BLaER1 (cell line): Measurements from ENCODE around the gene SLC22A4.

Experiments used
- H3K27ac ChIP-seq: shearing (Covaris generic); formaldehyde crosslinking; 2 replicates; pipeline ENCODE4 v1.8.1; 2022
- H3K27me3 ChIP-seq: shearing (Covaris generic); formaldehyde crosslinking; 2 replicates; pipeline ENCODE4 v1.8.1; 2022
- H3K36me3 ChIP-seq: shearing (Covaris generic); formaldehyde crosslinking; 2 replicates; pipeline ENCODE4 v1.8.1; 2022
- H3K4me1 ChIP-seq: shearing (Covaris generic); formaldehyde crosslinking; 2 replicates; pipeline ENCODE4 v1.8.1; 2022
- H3K4me2 ChIP-seq: shearing (Covaris generic); formaldehyde crosslinking; 2 replicates; pipeline ENCODE4 v1.8.1; 2022
- H3K4me3 ChIP-seq: shearing (Covaris generic); formaldehyde crosslinking; 2 replicates; pipeline ENCODE4 v1.8.1; 2022
- H3K9ac ChIP-seq: shearing (Covaris generic); formaldehyde crosslinking; 2 replicates; pipeline ENCODE4 v1.8.1; 2022
- H3K9me3 ChIP-seq: shearing (Covaris generic); formaldehyde crosslinking; 2 replicates; pipeline ENCODE4 v1.8.1; 2022
- H4K20me1 ChIP-seq: shearing (Covaris generic); formaldehyde crosslinking; 2 replicates; pipeline ENCODE4 v1.8.1; 2022
- Cebpa-rat ChIP-seq: shearing (Covaris generic); IDR thresholded peaks from 2 replicates; pipeline ENCODE4 v1.8.1; 2022

The SLC22A4 gene

DNA sequence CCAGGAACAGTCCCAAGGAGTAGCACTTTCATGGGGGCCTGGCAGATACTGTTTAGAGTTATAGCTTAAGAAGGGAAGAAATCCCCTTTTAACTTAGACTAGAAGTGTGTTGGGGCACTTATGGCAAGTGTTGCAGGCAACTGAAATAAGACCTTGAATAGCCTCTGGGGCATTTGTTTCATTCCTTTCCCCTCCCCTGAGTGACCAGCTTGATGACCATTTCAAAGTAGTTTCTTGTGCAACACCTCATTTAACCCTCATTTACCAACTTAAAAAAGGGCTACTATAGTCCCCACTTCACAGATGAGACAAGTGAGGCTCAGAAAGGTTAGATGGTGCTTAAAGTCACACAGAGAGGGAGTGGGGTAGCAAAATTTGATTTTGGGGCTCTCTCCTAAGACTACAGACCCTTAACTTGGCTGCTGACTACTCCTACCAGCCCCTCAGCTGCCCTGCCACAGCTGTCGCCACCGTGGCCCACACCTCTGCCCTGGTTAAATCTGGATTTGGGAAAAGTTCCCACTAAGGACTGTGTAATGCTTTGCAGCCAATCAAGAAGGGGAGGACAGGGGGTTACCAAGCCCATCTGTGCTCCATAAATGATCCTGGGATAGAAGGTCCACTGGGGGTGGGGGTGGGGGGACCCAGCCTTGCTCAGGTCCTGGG, 31.2 kb upstream of the SLC22A4 start:
- Histone ChIP-seq H3K27ac (no peak overlapping the region), H3K4me1 (peaks cover 21% of the 10 kb centered on the region)
- TF ChIP-seq Cebpa-rat: no peak

GRCh38 chr5:132263548-132264261, 30.5 kb upstream of the SLC22A4 start:
- Histone ChIP-seq H3K27ac (peak overlapping the region; percentile 20; the same call in 1 of the 2 replicates), H3K4me2 (peak overlapping the region; percentile 50)

More for the DNA sequence above, 31.2 kb upstream of the SLC22A4 start:
- H3K4me3 ChIP-seq: no peak overlapping the region
- no peak overlapping the region for H3K4me2 ChIP-seq
- H3K9ac ChIP-seq: no peak overlapping the region
- no peaks in the 10 kb centered on the region for H3K36me3 ChIP-seq
- no peaks in the 10 kb centered on the region for H4K20me1 ChIP-seq
- H3K27me3 ChIP-seq: no peaks in the 10 kb centered on the region
- no peaks in the 10 kb centered on the region for H3K9me3 ChIP-seq

GRCh38 chr5:132264546-132265335, 29.5 kb upstream of the SLC22A4 start:
- no peaks in the 10 kb centered on the region for H3K27me3 ChIP-seq
- peaks cover 21% of the 10 kb centered on the region for H3K4me1 ChIP-seq
- H3K27ac ChIP-seq: no peak overlapping the region
- H3K9me3 ChIP-seq: no peaks in the 10 kb centered on the region
- H3K36me3 ChIP-seq: no peaks in the 10 kb centered on the region
- H3K4me2 ChIP-seq: no peak overlapping the region
- H4K20me1 ChIP-seq: no peaks in the 10 kb centered on the region
- no peak for TF ChIP-seq Cebpa-rat
- H3K4me3 ChIP-seq: no peak overlapping the region
- no peak overlapping the region for H3K9ac ChIP-seq

More at GRCh38 chr5:132263548-132264261, 30.5 kb upstream of the SLC22A4 start:
- Histone ChIP-seq H3K36me3 (no peaks in the 10 kb centered on the region), H3K27me3 (no peaks in the 10 kb centered on the region), H4K20me1 (no peaks in the 10 kb centered on the region), H3K4me1 (peaks cover 21% of the 10 kb centered on the region), H3K9ac (no peak overlapping the region), H3K9me3 (no peaks in the 10 kb centered on the region), H3K4me3 (no peak overlapping the region)
- TF ChIP-seq Cebpa-rat: no peak

DNA sequence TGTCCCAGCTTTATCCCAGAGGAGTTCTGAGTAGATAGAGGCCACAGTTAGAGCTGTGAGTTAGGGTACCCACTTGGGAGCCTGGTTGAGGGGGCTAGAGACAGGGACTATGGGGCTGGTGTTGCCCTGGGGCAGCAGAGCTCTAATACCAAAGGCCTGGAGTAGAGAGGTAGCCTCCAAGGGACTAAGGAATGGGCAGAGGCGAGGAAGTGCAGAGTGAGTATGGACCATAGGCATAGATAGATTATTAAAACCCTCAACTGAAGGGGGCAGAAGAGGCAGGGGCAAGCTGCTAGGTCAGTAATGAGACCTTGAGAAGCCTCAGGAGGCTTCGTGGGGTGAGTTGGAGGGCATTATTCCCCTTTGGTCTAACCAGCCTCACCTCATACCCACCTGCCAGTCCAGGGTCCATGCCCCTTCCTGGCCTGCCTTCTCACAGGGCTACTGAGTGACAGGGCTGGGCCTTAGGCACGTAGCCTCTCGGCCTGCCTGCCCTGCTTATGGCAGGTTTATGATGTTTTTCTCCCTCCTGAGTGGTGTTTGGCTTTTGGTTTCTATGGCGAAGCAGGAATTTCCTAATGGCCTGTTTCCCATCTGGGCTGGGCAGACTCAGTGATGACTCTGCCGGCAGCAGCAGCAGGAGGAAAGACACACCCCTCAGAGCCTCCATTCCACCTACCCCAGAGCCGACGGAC, 28.7 kb upstream of the SLC22A4 start:
- H3K36me3 ChIP-seq: no peaks in the 10 kb centered on the region
- no peak overlapping the region; the same call in 1 of the 2 replicates for H3K27ac ChIP-seq
- no peak overlapping the region for H3K4me2 ChIP-seq
- H3K9me3 ChIP-seq: no peaks in the 10 kb centered on the region
- no peak overlapping the region for H3K4me3 ChIP-seq
- H3K27me3 ChIP-seq: no peaks in the 10 kb centered on the region
- H3K9ac ChIP-seq: no peak overlapping the region
- no peak for TF ChIP-seq Cebpa-rat
- H4K20me1 ChIP-seq: no peaks in the 10 kb centered on the region
- H3K4me1 ChIP-seq: peaks cover 22% of the 10 kb centered on the region

DNA sequence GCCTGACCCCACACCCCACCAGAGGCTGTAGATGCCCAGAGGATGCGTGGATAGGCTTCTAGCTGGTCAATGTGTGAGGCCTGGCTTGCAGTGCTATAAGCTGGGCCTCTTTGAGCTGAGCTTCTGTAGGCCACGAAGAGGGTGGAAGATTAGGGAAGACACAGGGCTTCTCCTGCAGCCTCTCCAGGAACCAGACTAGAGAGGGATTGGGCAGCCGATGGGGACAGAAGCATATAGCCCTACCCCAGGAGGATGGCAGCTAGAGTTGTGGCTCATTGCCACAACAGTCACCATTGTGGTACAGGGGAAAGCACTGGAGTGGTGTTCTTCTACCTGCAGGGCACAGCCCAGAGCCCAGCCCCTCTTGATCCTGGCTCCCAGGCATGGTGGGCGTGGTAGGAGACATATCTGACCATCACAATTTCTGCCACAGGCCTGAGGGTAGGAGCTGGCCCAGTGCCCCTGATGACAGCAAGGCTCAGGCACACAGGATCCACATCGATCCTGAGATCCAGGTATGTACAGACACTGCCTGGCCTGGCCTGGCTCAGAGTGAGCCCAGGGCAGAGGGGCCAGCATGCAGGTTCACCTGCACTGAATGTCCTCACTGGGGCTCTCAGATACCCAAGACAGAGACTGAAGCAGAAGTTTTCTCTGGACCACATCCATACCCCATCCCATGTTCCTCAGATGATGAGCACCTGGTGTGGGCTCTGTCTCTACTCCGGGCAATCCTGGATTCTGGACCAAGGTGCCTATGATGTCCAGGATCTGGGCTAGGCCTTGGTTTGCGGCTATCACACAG, 28.0 kb upstream of the SLC22A4 start:
- no peak overlapping the region for H3K9ac ChIP-seq
- H3K4me2 ChIP-seq: no peak overlapping the region
- no peak overlapping the region; the same call in 1 of the 2 replicates for H3K27ac ChIP-seq
- H3K36me3 ChIP-seq: no peaks in the 10 kb centered on the region
- no peaks in the 10 kb centered on the region for H3K27me3 ChIP-seq
- peaks cover 25% of the 10 kb centered on the region for H3K4me1 ChIP-seq
- no peaks in the 10 kb centered on the region for H4K20me1 ChIP-seq
- no peak overlapping the region for H3K4me3 ChIP-seq
- no peak for TF ChIP-seq Cebpa-rat
- H3K9me3 ChIP-seq: no peaks in the 10 kb centered on the region

- H3K9me3 ChIP-seq: no peaks in the 10 kb centered on the region
- H3K36me3 ChIP-seq: no peaks in the 10 kb centered on the region
- H3K9ac ChIP-seq: no peak overlapping the region
- H3K4me2 ChIP-seq: no peak overlapping the region
- H4K20me1 ChIP-seq: no peaks in the 10 kb centered on the region
- H3K27me3 ChIP-seq: no peaks in the 10 kb centered on the region
- TF ChIP-seq Cebpa-rat: no peak
- H3K4me1 ChIP-seq: peaks cover 26% of the 10 kb centered on the region
- no peak overlapping the region for H3K27ac ChIP-seq
- no peak overlapping the region for H3K4me3 ChIP-seq
Measured at GRCh38 chr5:132266836-132267160, 27.4 kb upstream of the SLC22A4 start.

DNA sequence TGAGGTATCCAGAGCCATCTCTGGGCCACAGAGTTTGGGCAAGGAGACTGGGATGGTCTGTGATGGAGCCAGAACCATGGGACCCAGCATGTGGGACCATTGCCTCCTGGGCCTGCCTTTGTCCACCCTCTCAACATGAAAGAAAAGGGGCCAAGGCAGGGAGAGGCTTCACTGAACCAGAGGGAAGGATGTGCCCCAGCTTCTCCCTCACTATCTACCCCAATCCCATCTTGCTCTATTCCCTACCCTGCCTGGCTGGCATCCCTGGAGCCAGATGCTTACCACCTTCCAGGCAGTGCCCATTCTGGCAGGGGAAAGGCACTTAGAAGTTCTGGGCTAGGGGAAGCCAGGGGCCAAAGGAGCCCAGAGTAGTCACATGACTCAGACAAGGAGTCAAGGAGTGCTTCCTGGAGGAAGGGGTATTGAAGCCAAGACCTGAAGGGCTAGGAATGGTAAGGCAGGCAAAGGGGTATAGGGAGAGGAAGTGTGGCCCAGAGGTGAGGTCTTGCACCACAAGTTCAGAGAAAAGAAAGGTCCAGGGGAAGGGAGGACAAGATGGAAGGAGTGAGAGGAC, 26.9 kb upstream of the SLC22A4 start:
- H3K27me3 ChIP-seq: 0 out of 2 replicates have a peak, but pooled peaks cover 3% of the 10 kb centered on the region
- H3K4me2 ChIP-seq: no peak overlapping the region
- H3K9ac ChIP-seq: no peak overlapping the region
- no peaks in the 10 kb centered on the region for H4K20me1 ChIP-seq
- peaks cover 27% of the 10 kb centered on the region for H3K4me1 ChIP-seq
- H3K27ac ChIP-seq: no peak overlapping the region
- no peak for TF ChIP-seq Cebpa-rat
- H3K9me3 ChIP-seq: no peaks in the 10 kb centered on the region
- no peak overlapping the region for H3K4me3 ChIP-seq
- H3K36me3 ChIP-seq: no peaks in the 10 kb centered on the region

- Histone ChIP-seq H3K4me2 (no peak overlapping the region), H3K9me3 (no peaks in the 10 kb centered on the region), H3K4me3 (no peak overlapping the region), H3K27ac (0 out of 2 replicates have a peak overlapping the region, but pooled peaks have one; percentile 26), H3K9ac (no peak overlapping the region), H3K4me1 (peaks cover 30% of the 10 kb centered on the region), H4K20me1 (no peaks in the 10 kb centered on the region), H3K36me3 (no peaks in the 10 kb centered on the region), H3K27me3 (0 out of 2 replicates have a peak, but pooled peaks cover 6% of the 10 kb centered on the region)
- TF ChIP-seq Cebpa-rat: no peak
Measured at GRCh38 chr5:132267931-132268768, 26.0 kb upstream of the SLC22A4 start.
